ENCODE data around the gene TJP3.

- TF ChIP-seq, protein P1, sequence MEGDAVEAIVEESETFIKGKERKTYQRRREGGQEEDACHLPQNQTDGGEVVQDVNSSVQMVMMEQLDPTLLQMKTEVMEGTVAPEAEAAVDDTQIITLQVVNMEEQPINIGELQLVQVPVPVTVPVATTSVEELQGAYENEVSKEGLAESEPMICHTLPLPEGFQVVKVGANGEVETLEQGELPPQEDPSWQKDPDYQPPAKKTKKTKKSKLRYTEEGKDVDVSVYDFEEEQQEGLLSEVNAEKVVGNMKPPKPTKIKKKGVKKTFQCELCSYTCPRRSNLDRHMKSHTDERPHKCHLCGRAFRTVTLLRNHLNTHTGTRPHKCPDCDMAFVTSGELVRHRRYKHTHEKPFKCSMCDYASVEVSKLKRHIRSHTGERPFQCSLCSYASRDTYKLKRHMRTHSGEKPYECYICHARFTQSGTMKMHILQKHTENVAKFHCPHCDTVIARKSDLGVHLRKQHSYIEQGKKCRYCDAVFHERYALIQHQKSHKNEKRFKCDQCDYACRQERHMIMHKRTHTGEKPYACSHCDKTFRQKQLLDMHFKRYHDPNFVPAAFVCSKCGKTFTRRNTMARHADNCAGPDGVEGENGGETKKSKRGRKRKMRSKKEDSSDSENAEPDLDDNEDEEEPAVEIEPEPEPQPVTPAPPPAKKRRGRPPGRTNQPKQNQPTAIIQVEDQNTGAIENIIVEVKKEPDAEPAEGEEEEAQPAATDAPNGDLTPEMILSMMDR (IDR thresholded peaks at IDR 0.05; ENCODE audit: insufficient read depth, low read length, poor library complexity, severe bottlenecking) = no peak
- no peak for TF ChIP-seq EZH2phosphoT487 (conservative IDR thresholded peaks at IDR 0.05; ENCODE audit: low read length)
Observed at GRCh38 chr19:3695124-3695733, 13.0 kb upstream of the TJP3 start.
